HepG2 (cell line): ENCODE measurements around the gene LMBRD2. TPM values are rescaled to one million over a fixed set of nuclear protein-coding genes. Genes with fewer than 3 reads are reported as not detected.

ENCODE experiments used
- ATAC-seq: fragments of 200-7000 bp; cut with Tn5 transposase; 3 replicates; pipeline ENCODE4 v1.9.1; 2020; ENCODE audit warnings: mild to moderate bottlenecking, moderate library complexity
- BruUV-seq: library from RNA; stranded (reverse); fragments of 400-500 nt; replicated peaks from 2 replicates; lab custom pipeline; 2021; lab: Mats Ljungman, UMichigan
- CTCF ChIA-PET: fragments of 300-600 bp; formaldehyde crosslinking; extraction: SDS; loops from one replicate; lab custom pipeline; 2021; ENCODE audit warnings: low total read pairs, inconsistent platforms, low intra/inter-chr PET ratio; lab: Yijun Ruan, JAX
- POLR2A ChIA-PET: fragments of 350-600 bp; sonication (Branson Sonifier 250); formaldehyde crosslinking; loops from one replicate; lab custom pipeline; 2020; ENCODE audit warnings: antibody characterized with exemption, inconsistent platforms; lab: Yijun Ruan, JAX
- DNase-seq: peaks from one replicate; pipeline ENCODE4 v3.0.0-alpha.2; 2015; ENCODE audit warnings: low spot score
- FAIRE-seq: peaks from 3 replicates; lab custom pipeline; 2011; peaks lifted over from hg19 to GRCh38; lab: Jason Lieb, UNC
- H2AFZ ChIP-seq: one replicate; pipeline ENCODE4 v1.6.1; 2011; ENCODE audit warnings: low read length, inconsistent platforms
- H3K27ac ChIP-seq: fragments of 300-600 bp; 3 replicates; pipeline ENCODE4 v1.8.0; 2011; ENCODE audit warnings: mixed run types, mild to moderate bottlenecking, mixed read lengths, low read length, inconsistent platforms; ENCODE audit not compliant: insufficient read depth; ENCODE audit errors: extremely low read length
- H3K27me3 ChIP-seq, 2 experiments: fragments of 200-600 bp in 1 of 2; 2 replicates in 1 of 2; 3 replicates in 1 of 2; pipeline versions ENCODE4 v1.6.0 to v1.8.0; 2011; ENCODE audit warnings: low read length in 2 of 2, mild to moderate bottlenecking in 2 of 2, moderate library complexity in 2 of 2, inconsistent platforms in 1 of 2; ENCODE audit not compliant: insufficient read depth in 2 of 2, control insufficient read depth in 1 of 2
- H3K36me3 ChIP-seq, 2 experiments: fragments of 200-600 bp in 1 of 2; replicated peaks in 1 of 2; 2 replicates in 1 of 2; 3 replicates in 1 of 2; pipeline versions ENCODE4 v1.5.1 to v1.8.0; 2011; ENCODE audit warnings: low read length in 2 of 2, inconsistent platforms in 1 of 2; ENCODE audit not compliant: insufficient read depth in 2 of 2, control insufficient read depth in 1 of 2
- H3K4me1 ChIP-seq: 2 replicates; pipeline ENCODE4 v1.5.1; 2012; ENCODE audit warnings: low read length, inconsistent platforms; ENCODE audit not compliant: insufficient read depth
- H3K4me2 ChIP-seq: 2 replicates; pipeline ENCODE4 v1.6.0; 2011; ENCODE audit warnings: low read depth, low read length, inconsistent platforms
- H3K4me3 ChIP-seq, 3 experiments: fragments of 200-600 bp in 1 of 3; sonication (generic), shearing (Covaris generic) in 1 of 3; replicated peaks in 1 of 3; 2 replicates each; pipeline ENCODE4 v1.5.1; 2011 to 2016; ENCODE audit warnings: low read length in 3 of 3, inconsistent platforms in 2 of 3, low read depth in 2 of 3, mild to moderate bottlenecking in 2 of 3, control low read depth in 1 of 3, mixed read lengths in 1 of 3; ENCODE audit not compliant: insufficient read depth in 1 of 3
- H3K79me2 ChIP-seq: one replicate; pipeline ENCODE4 v1.6.1; 2011; ENCODE audit warnings: low read length, inconsistent platforms; ENCODE audit not compliant: insufficient read depth
- H3K9ac ChIP-seq: 2 replicates; pipeline ENCODE4 v1.6.0; 2011; ENCODE audit warnings: mild to moderate bottlenecking, low read depth, low read length, inconsistent platforms; ENCODE audit not compliant: insufficient read depth
- H3K9me3 ChIP-seq: 2 replicates; pipeline ENCODE4 v1.5.1; 2012; ENCODE audit warnings: mild to moderate bottlenecking, low read length
- H4K20me1 ChIP-seq: 2 replicates; pipeline ENCODE4 v1.6.0; 2011; ENCODE audit warnings: inconsistent platforms, mild to moderate bottlenecking, low read length, moderate library complexity; ENCODE audit not compliant: insufficient read depth
- DR1 ChIP-seq: sonication (generic); formaldehyde crosslinking; IDR thresholded peaks from 2 replicates; pipeline ENCODE4 v1.8.0; 2021; ENCODE audit warnings: mild to moderate bottlenecking, missing genetic modification reagents, inconsistent platforms
- KAT7 ChIP-seq: IDR thresholded peaks from 2 replicates; pipeline ENCODE4 v1.6.1; 2018; ENCODE audit warnings: borderline replicate concordance, missing compliant biosample characterization
- MTA1 ChIP-seq: sonication (generic); formaldehyde crosslinking; IDR thresholded peaks from 2 replicates; pipeline ENCODE4 v1.4.0; 2020; ENCODE audit warnings: missing genetic modification reagents, mild to moderate bottlenecking, borderline replicate concordance
- MZF1 ChIP-seq: sonication (generic); formaldehyde crosslinking; IDR thresholded peaks from 2 replicates; pipeline ENCODE4 v1.8.1; 2023; ENCODE audit warnings: mild to moderate bottlenecking, missing genetic modification reagents, borderline replicate concordance
- NFIB ChIP-seq: sonication (generic); formaldehyde crosslinking; IDR thresholded peaks from 2 replicates; pipeline ENCODE4 v1.9.0; 2021; ENCODE audit warnings: missing genetic modification reagents, mild to moderate bottlenecking, borderline replicate concordance
- SMC3 ChIP-seq: IDR thresholded peaks from 2 replicates; pipeline ENCODE4 v1.6.1; 2011; ENCODE audit warnings: low read length, improper control_type of control experiment
- ZFP90 ChIP-seq: sonication (generic); formaldehyde crosslinking; IDR thresholded peaks from 2 replicates; pipeline ENCODE4 v1.8.0; 2022; ENCODE audit warnings: missing genetic modification reagents, mild to moderate bottlenecking, inconsistent platforms, borderline replicate concordance
- ZMYM4 ChIP-seq: sonication (generic); formaldehyde crosslinking; IDR thresholded peaks from 2 replicates; pipeline ENCODE4 v1.8.1; 2023; ENCODE audit warnings: mild to moderate bottlenecking, missing genetic modification reagents
- ZNF652 ChIP-seq: IDR thresholded peaks from 2 replicates; pipeline ENCODE4 v1.6.1; 2016; ENCODE audit warnings: low read depth, borderline replicate concordance
- ZNF720 ChIP-seq: sonication (generic); formaldehyde crosslinking; IDR thresholded peaks from 2 replicates; pipeline ENCODE4 v1.4.0; 2020; ENCODE audit warnings: missing genetic modification reagents
- whole genome bisulfite sequencing: methylation state at CpG from one replicate; pipeline ENCODE4 v1.1.6; 2017; ENCODE audit warnings: low lambda C conversion rate; 5-methylcytosine and 5-hydroxymethylcytosine counted together
- in situ Hi-C: cut with HindIII; loops from 2 replicates; pipeline ENCODE4 v1.10.0; 2017; ENCODE audit warnings: low pct_unique_long_range_greater_than_20kb; ENCODE audit not compliant: extremely low pct_ligation_motif_present
- intact Hi-C: fragments of 100-400 bp; cut with micrococcal nuclease; formaldehyde crosslinking; loops from one replicate; pipeline ENCODE4 v1.10.0; 2022; ENCODE audit not compliant: unreplicated experiment
- polyA plus RNA-seq, 8 experiments: library from polyadenylated mRNA; depleted of rRNA in 3 of 8; stranded (reverse) in 7 of 8; unstranded in 1 of 8; fragments of >200 nt; fragmentation: Illumina TruSeq in 4 of 8; extraction: Trizol in 4 of 8; gene quantifications; 2 replicates each; pipeline versions ENCODE4 v1.2.1 to v1.2.3, GENCODE V29; 2011 to 2016; ENCODE audit warnings: low read depth in 4 of 8, missing spikeins in 1 of 8, mixed read lengths in 1 of 8; ENCODE audit not compliant: insufficient read depth in 1 of 8
- total RNA-seq, 5 experiments: library from RNA; depleted of rRNA; stranded (reverse); fragments of >200 nt; fragmentation: Illumina TruSeq; extraction: Trizol; gene quantifications; 2 replicates each; pipeline ENCODE4 v1.2.3, GENCODE V29; 2016; ENCODE audit warnings: low read depth in 1 of 5
- TF ChIP-seq, protein P1 (sequence below): sonication (generic); formaldehyde crosslinking; IDR thresholded peaks from 2 replicates; pipeline ENCODE4 v1.5.1; 2020; ENCODE audit warnings: missing genetic modification reagents, mild to moderate bottlenecking, borderline replicate concordance

Gene LMBRD2
- total and polyA plus RNA-seq, 2 of the 13 experiments (the other 11 are each of a cell fraction or from before 2014, with no cell fraction given) = 2.0 to 4.7 TPM

DNA sequence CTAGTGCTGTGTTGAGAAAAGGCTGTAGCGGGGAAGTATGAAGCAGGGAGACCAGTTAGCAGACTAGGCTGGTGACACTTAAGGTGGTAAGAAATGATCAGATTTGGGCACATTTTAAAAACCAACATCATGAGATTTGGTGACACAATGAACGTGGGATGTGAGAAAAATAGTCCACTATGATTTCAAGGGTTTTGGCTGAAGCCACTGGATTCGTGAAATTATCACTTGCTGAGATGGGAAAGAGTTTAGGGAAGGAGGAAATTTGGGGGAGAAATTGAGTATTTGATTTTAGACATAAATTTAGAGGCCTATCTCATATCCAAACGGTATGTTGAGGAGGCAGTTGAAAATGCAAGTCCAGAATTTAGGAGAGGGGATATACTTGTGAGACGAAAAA lies 23.4 kb upstream of the LMBRD2 start:
- DNase-seq (no peak), FAIRE-seq (no peak), ATAC-seq (no peak)
- CTCF ChIA-PET = no interaction called here
- Histone ChIP-seq H3K9me3 (no peaks in the 10 kb centered on the region), H2AFZ (no peak overlapping the region), H3K9ac (no peak overlapping the region), H3K27me3 (no peaks in the 10 kb centered on the region), H3K36me3 (peaks cover 19 to 66% of the 10 kb centered on the region in 2 experiments), H3K4me3 (no peak overlapping the region), H3K4me1 (peaks cover 38% of the 10 kb centered on the region), H4K20me1 (no peaks in the 10 kb centered on the region), H3K27ac (no peak overlapping the region), H3K79me2 (no peaks in the 10 kb centered on the region), H3K4me2 (no peak overlapping the region)
- in situ Hi-C loops (no loop called here), intact Hi-C loops (no loop called here)
- BruUV-seq = no TSS peak
- WGBS = 96% methylated on average over 5 of the region's 5 CpGs
- POLR2A ChIA-PET = no interaction called here
- no peak for TF ChIP-seq MTA1 (CRISPR knock-in tag)
- TF ChIP-seq NFIB (CRISPR knock-in tag) = no peak
- TF ChIP-seq, protein P1, sequence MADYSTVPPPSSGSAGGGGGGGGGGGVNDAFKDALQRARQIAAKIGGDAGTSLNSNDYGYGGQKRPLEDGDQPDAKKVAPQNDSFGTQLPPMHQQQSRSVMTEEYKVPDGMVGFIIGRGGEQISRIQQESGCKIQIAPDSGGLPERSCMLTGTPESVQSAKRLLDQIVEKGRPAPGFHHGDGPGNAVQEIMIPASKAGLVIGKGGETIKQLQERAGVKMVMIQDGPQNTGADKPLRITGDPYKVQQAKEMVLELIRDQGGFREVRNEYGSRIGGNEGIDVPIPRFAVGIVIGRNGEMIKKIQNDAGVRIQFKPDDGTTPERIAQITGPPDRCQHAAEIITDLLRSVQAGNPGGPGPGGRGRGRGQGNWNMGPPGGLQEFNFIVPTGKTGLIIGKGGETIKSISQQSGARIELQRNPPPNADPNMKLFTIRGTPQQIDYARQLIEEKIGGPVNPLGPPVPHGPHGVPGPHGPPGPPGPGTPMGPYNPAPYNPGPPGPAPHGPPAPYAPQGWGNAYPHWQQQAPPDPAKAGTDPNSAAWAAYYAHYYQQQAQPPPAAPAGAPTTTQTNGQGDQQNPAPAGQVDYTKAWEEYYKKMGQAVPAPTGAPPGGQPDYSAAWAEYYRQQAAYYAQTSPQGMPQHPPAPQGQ (CRISPR knock-in tag) = no peak
- no peak for TF ChIP-seq MZF1 (CRISPR knock-in tag)
- TF ChIP-seq DR1 (CRISPR knock-in tag) = no peak
- TF ChIP-seq, all 625 proteins: peak for 0

DNA sequence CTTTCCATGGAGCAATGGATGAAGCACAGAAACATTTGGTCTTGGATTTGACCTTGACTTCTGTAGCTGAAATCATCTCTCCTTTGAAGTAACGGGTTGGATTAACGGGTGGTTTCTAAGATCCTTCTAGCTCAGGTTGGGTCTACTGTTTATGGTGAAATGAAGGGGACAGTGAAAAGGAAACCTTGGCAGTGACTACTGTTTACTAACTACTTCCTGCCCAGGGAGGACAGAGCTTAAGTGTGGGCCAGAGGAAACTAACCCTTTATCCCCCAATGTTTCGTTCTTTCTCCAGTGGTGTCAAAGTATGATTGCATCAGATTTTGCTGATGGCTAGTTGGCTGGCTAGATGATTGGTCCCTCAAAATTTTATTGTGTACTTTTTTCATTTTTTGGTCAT lies 22.4 kb upstream of the LMBRD2 start:
- no peaks in the 10 kb centered on the region for H3K27me3 ChIP-seq
- no peak for FAIRE-seq
- H3K36me3 ChIP-seq = peaks cover 20 to 72% of the 10 kb centered on the region in 2 experiments
- ATAC-seq = no peak
- H3K9me3 ChIP-seq = no peaks in the 10 kb centered on the region
- no peak for DNase-seq
- H3K79me2 ChIP-seq = no peaks in the 10 kb centered on the region
- H3K4me2 ChIP-seq = no peak overlapping the region
- intact Hi-C loops = no loop called here
- POLR2A ChIA-PET = interaction anchor here (1.1 kb wide), 1 partner anchor 20 kb away, joined by 3 read pairs; no protein-coding TSS in a partner anchor
- no peak overlapping the region for H2AFZ ChIP-seq
- peaks cover 29% of the 10 kb centered on the region for H3K4me1 ChIP-seq
- no peak overlapping the region for H3K9ac ChIP-seq
- BruUV-seq = no TSS peak
- in situ Hi-C loops = no loop called here
- no peak overlapping the region for H3K27ac ChIP-seq
- WGBS = 100% methylated on average over 3 of the region's 3 CpGs
- H4K20me1 ChIP-seq = no peaks in the 10 kb centered on the region
- no peak for TF ChIP-seq SMC3
- TF ChIP-seq ZFP90 (CRISPR knock-in tag) = no peak
- no peak for TF ChIP-seq ZNF720 (CRISPR knock-in tag)
- 0 out of 2 replicates have a peak, but pooled peaks have one; percentile 10 for TF ChIP-seq ZNF652 (CRISPR knock-in tag)
- 0 out of 2 replicates have a peak, but pooled peaks have one; percentile 23 for TF ChIP-seq ZMYM4
- TF ChIP-seq KAT7 (CRISPR knock-in tag) = no peak
- no peak overlapping the region for H3K4me3 ChIP-seq
- CTCF ChIA-PET = no interaction called here
